NT2/D1 (cell line): ENCODE measurements around the gene AGXT.
A peak's percentile ranks its signal among the peaks of the same experiment; 100 is the strongest.
"Not testable (repeated sequence)": the region's sequence is repeated elsewhere in the genome, so short reads cannot be mapped to it uniquely, and the experiment has no call there.

Source experiments
- DNase-seq: peaks from one replicate; pipeline ENCODE4 v3.0.0-alpha.2; 2011; ENCODE audit warnings: low read depth, low spot score
- H3K27me3 ChIP-seq: 2 replicates; pipeline ENCODE4 v1.6.0; 2011; ENCODE audit warnings: mild to moderate bottlenecking; ENCODE audit not compliant: insufficient read length, insufficient read depth
- H3K36me3 ChIP-seq: 2 replicates; pipeline ENCODE4 v1.6.1; 2011; ENCODE audit warnings: mild to moderate bottlenecking, low read length, mixed read lengths; ENCODE audit not compliant: insufficient read depth, insufficient read length
- H3K4me1 ChIP-seq: 2 replicates; pipeline ENCODE4 v1.5.1; 2011; ENCODE audit not compliant: insufficient read depth, insufficient read length
- H3K4me3 ChIP-seq: 2 replicates; pipeline ENCODE4 v1.5.1; 2011; ENCODE audit warnings: low read depth; ENCODE audit not compliant: insufficient read length
- H3K9ac ChIP-seq: 2 replicates; pipeline ENCODE4 v1.6.0; 2011; ENCODE audit warnings: low read depth; ENCODE audit not compliant: insufficient read length
- H3K9me3 ChIP-seq: 2 replicates; pipeline ENCODE4 v1.5.1; 2011; ENCODE audit warnings: mild to moderate bottlenecking, low read length; ENCODE audit not compliant: insufficient read depth
- SUZ12 ChIP-seq: IDR thresholded peaks from 2 replicates; pipeline ENCODE4 v1.6.1; 2011; ENCODE audit not compliant: insufficient read length, insufficient read depth; ENCODE audit errors: extremely low read depth
- YY1 ChIP-seq: IDR thresholded peaks from 2 replicates; pipeline ENCODE4 v1.6.1; 2011; ENCODE audit not compliant: insufficient read length, insufficient read depth
- ZNF274 ChIP-seq: IDR thresholded peaks from 2 replicates; pipeline ENCODE4 v1.6.1; 2011; ENCODE audit warnings: mild to moderate bottlenecking, low read depth, low read length

The AGXT gene

DNA sequence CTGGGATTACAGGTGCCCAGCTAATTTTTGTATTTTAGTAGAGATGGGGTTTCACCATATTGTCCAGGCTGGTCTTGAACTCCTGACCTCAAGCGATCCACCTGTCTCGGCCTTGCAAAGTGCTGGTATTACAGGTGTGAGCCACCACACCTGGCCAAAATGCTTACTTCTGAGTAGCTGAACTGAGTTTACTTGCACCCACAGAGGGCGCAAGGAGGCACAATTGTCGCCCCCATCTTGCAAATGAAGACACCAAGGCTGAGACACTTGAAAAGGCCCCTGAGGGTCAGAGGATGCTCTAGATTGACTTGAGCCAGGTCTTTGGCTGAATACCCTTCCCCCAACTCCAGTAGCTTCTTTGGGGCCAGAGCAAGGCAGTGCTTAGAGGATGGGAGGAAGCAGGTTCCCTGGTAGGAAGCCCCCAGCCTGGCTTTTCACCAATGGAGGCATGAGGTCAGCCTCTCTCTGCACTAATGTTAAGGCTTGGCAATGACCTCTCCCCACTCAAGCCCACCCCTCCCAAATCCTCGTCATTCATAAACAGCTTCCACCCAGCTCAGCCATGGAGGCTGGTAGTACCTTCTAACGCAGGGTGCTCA lies 34.1 kb upstream of the AGXT start:
- Histone ChIP-seq H3K4me3 (no peak overlapping the region), H3K9ac (no peak overlapping the region), H3K9me3 (no peaks in the 10 kb centered on the region), H3K36me3 (no peaks in the 10 kb centered on the region), H3K27me3 (peaks cover 48% of the 10 kb centered on the region), H3K4me1 (peaks cover 8% of the 10 kb centered on the region)
- TF ChIP-seq YY1 (no peak), SUZ12 (no peak), ZNF274 (no peak)
- DNase-seq: no peak

DNA sequence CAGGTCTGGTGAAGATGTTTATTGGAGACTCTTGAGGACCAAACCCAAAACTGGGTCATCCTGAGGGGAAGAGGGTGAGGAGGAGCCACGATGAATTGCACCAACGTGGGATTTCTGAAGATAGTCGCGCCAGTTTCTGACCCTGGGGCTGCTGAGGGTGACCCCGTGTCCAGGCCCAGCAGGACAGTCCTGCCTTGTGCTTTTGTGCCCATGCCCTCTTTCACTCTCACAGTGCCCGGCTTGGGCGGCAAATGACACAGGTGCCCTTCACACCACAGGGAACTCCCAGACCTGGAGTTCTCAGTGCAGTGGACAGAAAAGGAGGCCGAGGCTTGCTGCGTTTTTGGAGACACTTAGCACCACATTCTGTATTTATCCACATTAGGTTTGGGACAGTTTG lies 33.1 kb upstream of the AGXT start:
- H3K36me3 ChIP-seq: no peaks in the 10 kb centered on the region
- no peak for DNase-seq
- no peaks in the 10 kb centered on the region for H3K9me3 ChIP-seq
- H3K4me3 ChIP-seq: no peak overlapping the region
- peaks cover 38% of the 10 kb centered on the region for H3K27me3 ChIP-seq
- peaks cover 12% of the 10 kb centered on the region for H3K4me1 ChIP-seq
- no peak overlapping the region for H3K9ac ChIP-seq
- TF ChIP-seq YY1 (no peak), ZNF274 (no peak), SUZ12 (no peak)

DNA sequence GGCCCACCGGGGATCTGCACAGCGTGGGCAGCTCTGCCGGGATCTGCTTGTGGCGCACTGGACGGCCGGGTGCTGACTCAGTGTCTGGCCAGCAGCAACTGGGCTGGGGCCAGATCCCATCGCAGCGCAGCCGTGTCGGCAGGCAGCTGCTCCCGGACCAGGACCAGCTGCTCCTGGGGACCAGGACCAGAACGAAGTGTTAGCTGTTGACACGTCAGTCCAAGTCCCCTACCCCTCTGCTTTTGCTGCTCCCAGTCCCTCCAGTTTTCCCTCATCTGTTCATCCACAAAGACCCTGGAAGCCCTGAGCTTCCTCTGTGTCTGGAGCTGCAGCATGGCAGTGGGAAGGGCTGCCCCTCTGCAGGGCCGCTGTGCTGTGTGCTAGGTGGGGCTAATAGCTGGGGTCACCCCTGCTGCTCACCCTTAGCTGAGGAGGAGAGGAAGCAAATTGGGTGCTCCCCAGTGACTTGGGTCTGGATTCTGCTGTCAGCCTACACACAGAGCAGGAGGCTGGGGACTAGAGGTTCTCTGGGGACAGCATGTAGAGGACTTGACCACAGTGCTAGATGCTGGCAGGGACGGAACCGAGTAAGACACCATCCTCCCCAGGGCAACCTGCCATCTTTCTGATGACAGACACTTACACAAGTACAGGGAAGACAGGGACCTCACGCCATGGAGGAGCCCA lies 31.7 kb upstream of the AGXT start:
- Histone ChIP-seq H3K9me3 (no peaks in the 10 kb centered on the region), H3K4me1 (peaks cover 15% of the 10 kb centered on the region), H3K9ac (peak overlapping the region; percentile 33), H3K36me3 (no peaks in the 10 kb centered on the region), H3K4me3 (no peak overlapping the region), H3K27me3 (peaks cover 24% of the 10 kb centered on the region)
- no peak for TF ChIP-seq SUZ12
- TF ChIP-seq ZNF274: no peak
- no peak for TF ChIP-seq YY1
- DNase-seq: no peak

DNA sequence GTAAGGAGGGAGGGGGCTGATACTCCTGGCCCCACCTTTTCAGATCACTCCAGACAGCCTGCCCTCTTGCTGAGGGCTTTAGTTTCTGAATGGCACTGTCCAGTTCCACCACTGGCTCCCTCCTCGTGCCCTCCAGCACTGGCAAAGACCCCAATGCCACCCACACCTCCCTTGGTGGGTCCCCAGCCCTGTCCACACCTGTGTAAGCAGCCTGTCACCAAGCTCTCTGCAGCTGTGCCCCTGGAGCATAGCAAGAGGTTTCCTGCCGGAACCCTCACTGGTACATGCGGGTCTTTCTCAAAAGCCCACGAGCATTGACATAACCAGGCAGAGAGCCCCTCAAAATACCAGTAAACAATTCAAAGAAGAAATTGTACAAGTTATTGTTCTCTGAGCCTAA lies 31.0 kb upstream of the AGXT start:
- Histone ChIP-seq H3K36me3 (no peaks in the 10 kb centered on the region), H3K4me3 (no peak overlapping the region), H3K9ac (no peak overlapping the region), H3K9me3 (no peaks in the 10 kb centered on the region), H3K4me1 (peaks cover 15% of the 10 kb centered on the region), H3K27me3 (peaks cover 20% of the 10 kb centered on the region)
- DNase-seq: no peak
- TF ChIP-seq ZNF274: no peak
- no peak for TF ChIP-seq SUZ12
- TF ChIP-seq YY1: no peak

DNA sequence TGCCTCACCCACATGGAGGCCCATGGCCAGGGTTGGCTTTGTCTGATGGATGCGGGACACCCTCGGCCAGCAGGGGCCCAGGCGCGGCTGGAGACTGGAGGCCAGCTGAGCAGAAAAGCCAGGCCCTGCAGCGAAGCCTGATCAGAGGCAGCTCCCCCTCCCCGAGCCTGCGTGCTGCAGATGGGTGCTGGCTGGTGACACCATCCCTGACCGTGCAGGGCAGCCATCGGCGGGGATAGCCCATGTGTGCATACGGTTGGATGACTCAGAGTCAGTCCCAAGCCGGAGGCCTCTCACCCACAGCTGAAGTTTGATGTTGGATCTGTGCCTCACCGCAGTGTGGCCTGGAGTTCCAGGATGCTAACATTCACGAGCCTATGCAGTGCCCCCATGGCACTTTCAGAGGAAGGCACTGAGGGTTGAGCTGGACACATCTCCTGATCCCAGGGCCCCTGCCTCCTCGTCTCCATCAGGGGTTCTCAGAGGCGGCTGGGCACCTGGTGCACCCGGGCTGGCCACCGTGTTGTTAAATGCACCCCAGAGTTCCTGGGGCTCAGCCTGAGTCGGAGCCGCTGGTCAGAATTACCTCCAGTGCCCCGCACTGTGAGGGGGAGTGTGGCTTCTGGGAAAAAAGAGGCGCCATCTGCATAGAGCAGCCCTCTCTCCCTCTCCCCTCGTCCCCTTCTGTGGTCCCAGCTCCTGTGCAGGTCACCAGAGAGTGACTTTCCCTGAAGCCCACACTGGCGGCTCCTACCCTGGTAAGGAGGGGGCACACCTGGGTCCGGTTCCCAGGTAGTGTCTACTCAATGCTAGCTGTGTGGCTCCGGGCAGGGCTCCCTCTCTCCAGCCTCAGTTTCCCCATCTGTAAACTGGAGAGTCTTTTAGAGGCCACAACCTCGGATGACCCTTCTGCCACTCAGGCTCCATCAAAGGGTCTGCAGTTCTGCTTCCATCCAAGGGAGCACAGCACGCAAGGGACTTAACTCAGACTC lies 29.2 kb upstream of the AGXT start:
- Histone ChIP-seq H3K27me3 (peaks cover 8% of the 10 kb centered on the region), H3K36me3 (no peaks in the 10 kb centered on the region), H3K4me3 (no peak overlapping the region), H3K9ac (no peak overlapping the region), H3K4me1 (peaks cover 15% of the 10 kb centered on the region), H3K9me3 (peaks cover 2% of the 10 kb centered on the region; the same call in 1 of the 2 replicates)
- TF ChIP-seq SUZ12 (no peak), ZNF274 (no peak), YY1 (no peak)
- no peak for DNase-seq

DNA sequence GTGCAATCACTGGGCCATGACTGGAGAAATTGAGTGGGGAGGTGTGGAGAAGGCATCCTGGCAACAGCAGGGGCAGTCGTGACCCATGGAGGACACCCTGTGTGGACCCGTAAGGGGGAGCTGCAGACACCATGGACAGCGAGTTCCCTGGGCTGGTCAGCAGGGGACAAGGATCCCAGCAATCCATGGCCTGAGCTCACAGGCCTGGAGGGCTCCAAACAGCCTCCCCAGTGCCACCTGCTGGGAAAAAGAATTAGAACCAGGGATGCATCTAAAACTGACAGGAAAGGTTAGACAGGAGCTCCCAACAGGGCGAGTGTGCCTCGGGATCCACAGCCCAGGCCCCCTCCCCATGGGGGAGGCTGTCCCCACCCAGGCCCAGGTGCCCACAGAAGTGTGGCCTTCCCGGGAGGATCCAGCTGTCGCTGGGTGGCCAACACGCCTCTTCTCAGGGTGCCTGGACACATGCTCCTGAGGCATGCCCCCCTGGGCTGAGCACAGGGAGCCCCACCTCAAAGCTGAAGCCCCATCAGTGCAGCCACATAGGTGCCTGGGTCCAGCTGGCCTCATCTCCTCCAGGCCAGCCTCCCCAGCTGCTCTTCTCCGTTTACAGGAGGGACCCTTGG lies 28.1 kb upstream of the AGXT start:
- Histone ChIP-seq H3K9me3 (peaks cover 13% of the 10 kb centered on the region; the same call in 1 of the 2 replicates), H3K9ac (no peak overlapping the region), H3K4me1 (peaks cover 11% of the 10 kb centered on the region), H3K27me3 (peaks cover 6% of the 10 kb centered on the region), H3K36me3 (no peaks in the 10 kb centered on the region), H3K4me3 (no peak overlapping the region)
- TF ChIP-seq ZNF274 (no peak), YY1 (no peak), SUZ12 (no peak)
- DNase-seq: peak; percentile 65

DNA sequence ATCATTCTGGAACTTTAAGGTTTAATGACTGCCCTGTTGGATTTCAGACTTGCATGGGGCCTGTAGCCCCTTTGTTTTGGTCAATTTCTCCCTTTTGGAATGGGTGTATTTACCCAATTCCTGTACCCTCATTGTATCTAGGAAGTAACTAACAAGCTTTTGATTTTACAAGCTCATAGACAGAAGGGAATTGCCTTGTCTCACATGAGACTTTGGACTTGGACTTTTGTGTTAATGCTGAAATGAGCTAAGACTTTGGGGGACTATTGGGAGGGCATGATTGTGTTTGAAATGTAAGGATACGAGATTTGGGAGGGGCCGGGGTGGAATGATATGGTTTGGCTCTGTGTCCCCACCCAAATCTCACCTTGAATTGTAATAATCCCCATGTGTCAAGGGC lies 22.3 kb upstream of the AGXT start:
- H3K4me3 ChIP-seq, H3K4me1 ChIP-seq, DNase-seq, H3K27me3 ChIP-seq, H3K9ac ChIP-seq, H3K36me3 ChIP-seq: not testable (repeated sequence)
- peaks cover 26% of the 10 kb centered on the region; the same call in 1 of the 2 replicates for H3K9me3 ChIP-seq
